ENCODE data around the gene DPYSL4. TPM values are rescaled to one million over a fixed set of nuclear protein-coding genes. Genes with fewer than 3 reads are reported as not detected.
"Not testable (repeated sequence)": the region's sequence is repeated elsewhere in the genome, so short reads cannot be mapped to it uniquely, and the experiment has no call there.

Gene DPYSL4
- total RNA-seq, 2 donors from 2014 or later, result 0.27 to 0.44 TPM

DNA sequence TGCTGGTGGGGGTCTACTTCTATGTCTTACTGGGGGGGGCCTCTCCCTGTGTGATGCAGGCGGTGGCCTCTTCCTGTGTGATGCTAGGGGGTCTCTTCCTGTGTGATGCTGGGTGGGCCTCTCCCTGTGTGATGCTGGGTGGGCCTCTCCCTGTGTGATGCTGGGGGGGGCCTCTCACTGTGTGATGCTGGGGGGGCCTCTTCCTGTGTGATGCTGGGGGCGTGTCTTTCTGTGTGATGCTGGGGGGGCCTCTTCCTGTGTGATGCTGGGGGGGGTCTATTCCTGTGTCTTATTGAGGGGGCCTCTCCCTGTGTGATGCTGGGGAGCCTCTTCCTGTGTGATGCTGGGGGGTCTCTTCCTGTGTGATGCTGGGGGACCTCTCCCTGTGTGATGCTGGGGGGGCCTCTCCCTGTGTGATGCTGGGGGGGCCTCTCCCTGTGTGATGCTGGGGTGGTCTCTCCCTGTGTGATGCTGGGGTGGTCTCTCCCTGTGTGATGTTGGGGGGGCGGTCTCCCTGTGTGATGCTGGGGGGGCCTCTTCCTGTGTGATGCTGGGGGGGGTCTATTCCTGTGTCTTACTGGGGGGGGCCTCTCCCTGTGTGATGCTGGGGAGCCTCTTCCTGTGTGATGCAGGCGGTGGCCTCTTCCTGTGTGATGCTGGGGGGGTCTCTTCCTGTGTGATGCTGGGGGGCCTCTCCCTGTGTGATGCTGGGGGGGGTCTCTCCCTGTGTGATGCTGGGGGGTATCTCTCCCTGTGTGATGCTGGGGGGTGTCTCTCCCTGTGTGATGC is 25.7 kb upstream of the DPYSL4 start:
- H3K9ac ChIP-seq (ENCODE audit: low read depth in 2 of 2, low read length in 2 of 2); DNase-seq; H3K27me3 ChIP-seq; H3K36me3 ChIP-seq; H3K27ac ChIP-seq; H3K9me3 ChIP-seq; H3K4me3 ChIP-seq; H3K4me1 ChIP-seq; intact Hi-C loops (cut with DNase I): not testable (repeated sequence)

DNA sequence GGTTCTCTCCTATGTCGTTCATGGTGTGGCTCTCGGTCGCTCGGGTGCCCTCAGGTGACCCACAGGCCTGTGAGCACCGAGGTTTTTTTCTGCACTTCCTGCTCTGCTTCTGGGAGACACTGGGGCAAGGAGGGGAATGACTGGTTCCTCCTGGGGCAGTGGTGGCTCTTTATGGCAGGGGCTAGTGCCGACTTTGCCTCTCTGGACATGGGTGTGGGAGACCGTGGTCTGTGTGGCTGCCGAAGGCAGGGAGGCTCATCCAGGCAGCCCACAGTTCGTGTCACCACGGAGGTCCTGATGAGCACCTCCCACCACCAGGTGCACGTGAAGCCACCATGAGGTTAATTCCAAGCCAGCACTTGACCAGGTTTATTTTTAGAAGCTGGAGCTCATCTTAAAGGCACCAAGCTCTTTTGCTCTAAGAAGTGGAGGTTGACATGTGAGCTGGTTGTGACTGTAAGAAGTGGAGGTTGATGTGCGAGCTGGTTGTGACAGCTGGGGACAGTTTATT is 24.7 kb upstream of the DPYSL4 start:
- no peaks in the 10 kb centered on the region for H3K27me3 ChIP-seq
- no peak overlapping the region for H3K4me3 ChIP-seq
- TF ChIP-seq, protein P1, sequence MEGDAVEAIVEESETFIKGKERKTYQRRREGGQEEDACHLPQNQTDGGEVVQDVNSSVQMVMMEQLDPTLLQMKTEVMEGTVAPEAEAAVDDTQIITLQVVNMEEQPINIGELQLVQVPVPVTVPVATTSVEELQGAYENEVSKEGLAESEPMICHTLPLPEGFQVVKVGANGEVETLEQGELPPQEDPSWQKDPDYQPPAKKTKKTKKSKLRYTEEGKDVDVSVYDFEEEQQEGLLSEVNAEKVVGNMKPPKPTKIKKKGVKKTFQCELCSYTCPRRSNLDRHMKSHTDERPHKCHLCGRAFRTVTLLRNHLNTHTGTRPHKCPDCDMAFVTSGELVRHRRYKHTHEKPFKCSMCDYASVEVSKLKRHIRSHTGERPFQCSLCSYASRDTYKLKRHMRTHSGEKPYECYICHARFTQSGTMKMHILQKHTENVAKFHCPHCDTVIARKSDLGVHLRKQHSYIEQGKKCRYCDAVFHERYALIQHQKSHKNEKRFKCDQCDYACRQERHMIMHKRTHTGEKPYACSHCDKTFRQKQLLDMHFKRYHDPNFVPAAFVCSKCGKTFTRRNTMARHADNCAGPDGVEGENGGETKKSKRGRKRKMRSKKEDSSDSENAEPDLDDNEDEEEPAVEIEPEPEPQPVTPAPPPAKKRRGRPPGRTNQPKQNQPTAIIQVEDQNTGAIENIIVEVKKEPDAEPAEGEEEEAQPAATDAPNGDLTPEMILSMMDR (IDR thresholded peaks at IDR 0.05), result no peak
- intact Hi-C loops (cut with DNase I), result no loop called here
- no peak overlapping the region for H3K9ac ChIP-seq (ENCODE audit: low read depth in 2 of 2, low read length in 2 of 2)
- no peaks in the 10 kb centered on the region for H3K9me3 ChIP-seq
- no peak for DNase-seq
- no peak overlapping the region for H3K27ac ChIP-seq
- H3K4me1 ChIP-seq, result no peaks in the 10 kb centered on the region
- H3K36me3 ChIP-seq, result no peaks in the 10 kb centered on the region

DNA sequence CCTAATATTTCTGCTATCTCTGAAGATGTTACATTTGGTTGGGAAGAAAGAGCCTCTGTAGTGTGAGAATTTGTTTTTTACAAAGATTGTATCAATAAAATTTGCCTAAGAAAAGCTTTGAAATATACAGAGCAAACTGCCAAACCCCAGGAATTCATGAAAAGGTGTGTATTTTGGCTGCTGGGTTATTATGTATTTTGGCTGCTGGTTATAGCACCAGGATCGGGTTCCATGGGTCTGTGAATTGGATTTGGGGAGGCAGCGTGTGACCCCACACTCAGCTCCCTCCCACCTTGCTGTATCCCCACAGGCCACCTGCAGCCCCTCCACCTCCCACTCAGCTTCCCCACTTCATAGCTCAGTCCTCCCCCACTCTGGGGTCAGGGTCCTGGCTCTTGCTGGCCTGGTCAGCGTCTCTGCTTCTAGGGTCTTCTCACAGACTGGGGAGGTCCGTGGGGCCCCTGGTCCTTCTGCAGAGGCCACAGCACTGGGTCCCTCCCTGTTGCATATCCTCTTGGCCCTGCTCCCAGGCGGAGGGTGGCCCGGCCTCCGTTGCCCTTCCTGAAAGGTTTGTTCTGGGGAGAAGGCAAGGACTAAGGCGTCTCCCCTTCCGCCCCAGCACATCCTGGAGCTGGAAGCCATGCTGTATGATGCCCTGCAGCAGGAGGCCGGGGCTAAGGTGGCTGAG is 24.0 kb upstream of the DPYSL4 start:
- no peak overlapping the region for H3K27ac ChIP-seq
- no peaks in the 10 kb centered on the region for H3K4me1 ChIP-seq

DNA sequence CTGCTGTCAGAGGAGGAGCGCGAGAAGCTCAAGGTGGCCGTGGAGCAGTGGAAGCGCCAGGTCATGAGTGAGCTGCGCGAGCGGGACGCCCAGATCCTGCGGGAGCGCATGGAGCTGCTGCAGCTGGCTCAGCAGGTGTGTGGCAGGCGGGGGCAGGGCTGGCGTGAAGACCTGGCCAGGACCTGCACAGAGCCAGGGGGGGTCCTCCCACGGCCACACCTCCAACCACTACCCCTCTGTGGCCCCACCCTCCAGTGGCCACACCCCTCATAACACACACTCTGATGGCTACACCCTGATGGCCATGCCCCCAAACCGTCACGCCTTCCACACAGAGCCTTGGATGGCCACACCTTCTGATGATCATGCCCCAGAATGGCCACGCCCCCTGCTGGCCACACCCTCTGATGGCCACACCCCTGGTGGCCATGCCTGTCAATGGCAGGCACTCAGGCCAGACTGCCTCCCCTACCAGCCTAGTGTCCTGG is 23.4 kb upstream of the DPYSL4 start:
- Histone ChIP-seq H3K9me3 (no peaks in the 10 kb centered on the region), H3K9ac (ENCODE audit: low read depth in 2 of 2, low read length in 2 of 2) (no peak overlapping the region), H3K27me3 (no peaks in the 10 kb centered on the region), H3K4me1 (no peaks in the 10 kb centered on the region), H3K36me3 (no peaks in the 10 kb centered on the region), H3K4me3 (no peak overlapping the region), H3K27ac (no peak overlapping the region)
- TF ChIP-seq, protein P1 (IDR thresholded peaks at IDR 0.05), result peak; percentile 27
- peak; percentile 72 for DNase-seq
- intact Hi-C loops (cut with DNase I), result no loop called here

More for the DNA sequence above, 24.0 kb upstream of the DPYSL4 start:
- Histone ChIP-seq H3K27me3 (no peaks in the 10 kb centered on the region), H3K4me3 (no peak overlapping the region), H3K36me3 (no peaks in the 10 kb centered on the region), H3K9me3 (no peaks in the 10 kb centered on the region), H3K9ac (ENCODE audit: low read depth in 2 of 2, low read length in 2 of 2) (no peak overlapping the region)
- TF ChIP-seq, protein P1 (IDR thresholded peaks at IDR 0.05), result no peak
- intact Hi-C loops (cut with DNase I), result no loop called here
- DNase-seq, result peak; percentile 57

DNA sequence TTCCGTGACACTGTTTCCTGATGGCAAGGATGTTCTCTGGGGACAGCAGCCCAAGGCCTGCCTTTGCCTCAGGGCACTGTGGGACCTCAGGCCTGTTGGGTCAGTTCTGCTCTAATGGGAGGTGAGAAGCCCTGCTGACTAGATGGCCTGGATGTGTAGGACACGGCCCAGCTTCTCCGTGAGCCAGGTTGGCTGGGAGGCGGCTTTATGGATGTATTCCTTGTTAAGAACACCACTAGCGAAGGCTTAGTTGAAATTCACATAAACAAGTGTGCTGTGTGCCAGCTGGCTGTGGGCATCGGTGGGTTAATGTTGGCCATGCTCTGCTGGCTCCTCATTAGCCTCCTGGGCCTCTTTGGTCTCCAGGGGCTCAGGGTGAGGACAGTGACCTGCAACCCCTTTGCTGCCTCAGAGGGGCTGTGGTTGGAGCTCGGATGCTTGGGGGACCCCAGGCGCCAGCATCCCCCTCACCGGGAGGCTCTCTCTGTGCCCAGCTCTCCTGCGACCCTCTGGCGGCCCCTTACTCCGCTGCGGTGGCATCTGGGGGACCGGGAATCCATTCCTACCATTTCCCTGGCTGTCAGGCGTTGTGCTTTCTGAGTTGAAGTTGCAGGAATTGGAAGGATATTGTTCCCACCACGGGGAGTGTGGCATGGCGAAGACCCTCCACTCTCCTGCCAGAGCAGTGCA is 22.8 kb upstream of the DPYSL4 start:
- no peak overlapping the region for H3K9ac ChIP-seq (ENCODE audit: low read depth in 2 of 2, low read length in 2 of 2)
- DNase-seq, result no peak
- TF ChIP-seq, protein P1 (IDR thresholded peaks at IDR 0.05), result no peak
- H3K9me3 ChIP-seq, result no peaks in the 10 kb centered on the region
- no peak overlapping the region for H3K27ac ChIP-seq
- H3K36me3 ChIP-seq, result no peaks in the 10 kb centered on the region
- intact Hi-C loops (cut with DNase I), result no loop called here
- no peaks in the 10 kb centered on the region for H3K27me3 ChIP-seq
- no peaks in the 10 kb centered on the region for H3K4me1 ChIP-seq
- no peak overlapping the region for H3K4me3 ChIP-seq

Measured in colonic mucosa (tissue), 4 donors.